ENCODE data around the gene CDC42BPA.
"Not testable (repeated sequence)": the region's sequence is repeated elsewhere in the genome, so short reads cannot be mapped to it uniquely, and the experiment has no call there.

Gene CDC42BPA

GRCh38 chr1:227190321-227190720 lies 128.0 kb downstream of the CDC42BPA start:
- DNase-seq: no peak

- no peak for DNase-seq
Measured at GRCh38 chr1:227185291-227185690, 133.0 kb downstream of the CDC42BPA start.

- no peak for DNase-seq
Measured at GRCh38 chr1:227182012-227182411, 136.3 kb downstream of the CDC42BPA start.

- no peak for DNase-seq
Measured at GRCh38 chr1:227175611-227176010, 142.7 kb downstream of the CDC42BPA start.

GRCh38 chr1:227174164-227174563 lies 144.1 kb downstream of the CDC42BPA start:
- no peak for DNase-seq

GRCh38 chr1:227170361-227171166 lies 147.7 kb downstream of the CDC42BPA start:
- no peak for DNase-seq

GRCh38 chr1:227169343-227169742 lies 148.9 kb downstream of the CDC42BPA start:
- no peak for DNase-seq

GRCh38 chr1:227167276-227168101 lies 150.8 kb downstream of the CDC42BPA start:
- no peak for DNase-seq

GRCh38 chr1:227166559-227166958 lies 151.7 kb downstream of the CDC42BPA start:
- DNase-seq: no peak

- no peak for DNase-seq
Measured at GRCh38 chr1:227161470-227161869, 156.8 kb downstream of the CDC42BPA start.

- no peak for DNase-seq
Measured at GRCh38 chr1:227156520-227156919, 161.8 kb downstream of the CDC42BPA start.

GRCh38 chr1:227155688-227156087 lies 162.6 kb downstream of the CDC42BPA start:
- DNase-seq: no peak

- DNase-seq: no peak
Measured at GRCh38 chr1:227155004-227155403, 163.3 kb downstream of the CDC42BPA start.

GRCh38 chr1:227152525-227152924 lies 165.8 kb downstream of the CDC42BPA start:
- no peak for DNase-seq

GRCh38 chr1:227140376-227140775 lies 177.9 kb downstream of the CDC42BPA start:
- DNase-seq: no peak

- no peak for DNase-seq
Measured at GRCh38 chr1:227136210-227136820, 182.0 kb downstream of the CDC42BPA start.

GRCh38 chr1:227134686-227135314 lies 183.5 kb downstream of the CDC42BPA start:
- DNase-seq: no peak

- DNase-seq: not testable (repeated sequence)
Measured at GRCh38 chr1:227132695-227133094, 185.6 kb downstream of the CDC42BPA start.

- DNase-seq: no peak
Measured at GRCh38 chr1:227131193-227131592, 187.1 kb downstream of the CDC42BPA start.

GRCh38 chr1:227127891-227128290 lies 190.4 kb downstream of the CDC42BPA start:
- DNase-seq: no peak

GRCh38 chr1:227125929-227126545 lies 192.3 kb downstream of the CDC42BPA start:
- DNase-seq: no peak

GRCh38 chr1:227124473-227124872 lies 193.8 kb downstream of the CDC42BPA start:
- no peak for DNase-seq

GRCh38 chr1:227120826-227121225 lies 197.5 kb downstream of the CDC42BPA start:
- DNase-seq: no peak

Measured in CD4-positive, alpha-beta T cell treated with Interleukin-10 for 1 hour (primary cell).